ENCODE measurements around the gene MGRN1.

- TF ChIP-seq POLR2A (IDR thresholded peaks at IDR 0.05; ENCODE audit: low read depth, low read length): no peak
- no peak for TF ChIP-seq TAF1 (IDR thresholded peaks at IDR 0.05; ENCODE audit: low read depth, low read length)
- no peak for TF ChIP-seq POLR2AphosphoS5 (IDR thresholded peaks at IDR 0.05; ENCODE audit: low read depth, low read length)
- no peak for TF ChIP-seq POU2F2 (IDR thresholded peaks at IDR 0.05; ENCODE audit: low read depth, low read length)
- no peak for TF ChIP-seq SPI1 (IDR thresholded peaks at IDR 0.05; ENCODE audit: low read depth, low read length)
- no peak for TF ChIP-seq PAX5 (IDR thresholded peaks at IDR 0.05; ENCODE audit: insufficient read depth, low read length, severe bottlenecking)
These were observed 45.6 kb upstream of the MGRN1 start for GRCh38 chr16:4578961-4579530.
